Stimulated activated CD4-positive, alpha-beta T cell treated with anti-CD3 and anti-CD28 coated beads, TNF-alpha, amount 100 ng/mL, for 48 hours (primary cell): ENCODE measurements around the gene UBTD2.
A peak's percentile ranks its signal among the peaks of the same experiment; 100 is the strongest.
"Not testable (repeated sequence)": the region's sequence is repeated elsewhere in the genome, so short reads cannot be mapped to it uniquely, and the experiment has no call there.

Experiments used
- DNase-seq, 3 donors: peaks; one replicate each; pipeline ENCODE4 v3.0.0-alpha.2; 2020; ENCODE audit warnings: low read depth in 3 of 3

UBTD2 gene

GRCh38 chr5:172283020-172283861 is at the start of gene UBTD2:
UBTD2 (minus strand) TSS chr5:172283764; CDS start chr5:172283665, 99 bp downstream.
- DNase-seq: peak; percentile 49 to 72 (median 50)

DNA sequence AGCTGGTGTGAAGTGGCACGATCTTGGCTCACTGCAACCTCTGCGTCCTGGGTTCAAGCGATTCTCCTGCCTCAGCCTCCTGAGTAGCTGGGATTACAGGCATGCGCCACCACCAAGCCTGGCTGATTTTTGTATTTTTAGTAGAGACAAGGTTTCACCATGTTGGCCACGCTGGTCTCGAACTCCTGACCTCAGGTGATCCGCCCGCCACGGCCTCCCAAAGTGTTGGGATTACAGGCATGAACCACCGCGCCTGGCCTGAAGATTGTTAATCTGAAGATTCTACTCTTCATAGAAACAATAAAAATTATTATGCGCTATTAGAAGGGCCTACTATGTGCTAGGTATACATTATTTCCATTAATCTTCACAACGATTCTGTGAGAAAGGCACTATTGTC is 43.3 kb upstream of the UBTD2 start:
- not testable (repeated sequence) for DNase-seq

DNA sequence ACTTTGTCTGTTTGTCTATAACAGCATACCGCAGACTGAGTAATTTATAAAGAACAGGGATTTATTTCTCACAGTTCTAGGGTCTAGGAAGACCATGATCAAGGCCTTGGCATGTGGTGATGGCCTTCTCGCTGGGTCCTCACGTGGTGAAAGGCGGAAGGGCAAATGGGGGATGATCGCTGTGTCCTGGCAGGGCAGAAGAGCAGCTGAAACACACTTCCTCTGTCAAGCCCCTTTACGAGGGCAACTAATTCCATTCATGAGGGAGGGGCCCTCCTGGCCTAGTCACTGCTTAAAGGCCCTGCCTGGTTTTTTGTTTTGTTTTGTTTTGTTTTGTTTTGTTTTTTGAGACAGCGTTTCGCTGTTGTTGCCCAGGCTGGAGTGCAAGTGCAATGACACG is 41.9 kb upstream of the UBTD2 start:
- DNase-seq: no peak

GRCh38 chr5:172322028-172322965 is 38.7 kb upstream of the UBTD2 start:
- DNase-seq: no peak

GRCh38 chr5:172321593-172321992 is 38.0 kb upstream of the UBTD2 start:
- DNase-seq: no peak

DNA sequence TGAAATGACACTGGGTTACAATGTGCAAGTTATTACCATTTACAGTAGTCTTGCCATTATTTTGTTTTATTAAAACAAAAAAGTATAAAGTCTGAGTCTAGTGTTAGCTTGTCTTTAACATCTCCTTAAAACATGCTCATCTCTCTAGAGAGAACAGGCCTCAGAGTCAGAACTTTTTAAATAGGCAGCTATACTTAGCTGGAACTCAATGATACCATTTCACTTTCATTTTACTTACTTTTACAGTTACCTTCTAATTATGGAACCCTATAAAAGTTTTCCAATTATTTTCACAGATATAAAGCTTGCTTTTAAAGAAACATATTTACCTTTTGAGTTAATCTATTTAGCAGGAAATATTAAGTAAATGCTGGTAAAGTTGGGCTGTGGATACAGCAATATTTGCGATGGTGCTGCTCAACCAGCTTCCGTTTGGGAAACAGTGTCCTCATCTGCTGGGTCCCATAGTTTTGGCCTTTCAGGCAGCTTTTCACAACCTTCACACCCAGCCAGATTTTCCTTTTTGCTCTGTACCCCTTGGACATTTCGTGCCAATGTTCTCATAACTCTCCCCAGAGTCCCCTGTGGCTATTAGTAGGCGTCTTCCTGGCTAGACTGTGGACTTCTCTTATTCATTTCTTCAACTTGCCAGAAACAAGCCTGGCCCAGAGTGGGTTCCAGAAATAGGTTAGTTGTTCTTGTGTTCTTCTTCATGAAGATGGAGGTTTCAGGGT is 36.3 kb upstream of the UBTD2 start:
- DNase-seq: no peak

DNA sequence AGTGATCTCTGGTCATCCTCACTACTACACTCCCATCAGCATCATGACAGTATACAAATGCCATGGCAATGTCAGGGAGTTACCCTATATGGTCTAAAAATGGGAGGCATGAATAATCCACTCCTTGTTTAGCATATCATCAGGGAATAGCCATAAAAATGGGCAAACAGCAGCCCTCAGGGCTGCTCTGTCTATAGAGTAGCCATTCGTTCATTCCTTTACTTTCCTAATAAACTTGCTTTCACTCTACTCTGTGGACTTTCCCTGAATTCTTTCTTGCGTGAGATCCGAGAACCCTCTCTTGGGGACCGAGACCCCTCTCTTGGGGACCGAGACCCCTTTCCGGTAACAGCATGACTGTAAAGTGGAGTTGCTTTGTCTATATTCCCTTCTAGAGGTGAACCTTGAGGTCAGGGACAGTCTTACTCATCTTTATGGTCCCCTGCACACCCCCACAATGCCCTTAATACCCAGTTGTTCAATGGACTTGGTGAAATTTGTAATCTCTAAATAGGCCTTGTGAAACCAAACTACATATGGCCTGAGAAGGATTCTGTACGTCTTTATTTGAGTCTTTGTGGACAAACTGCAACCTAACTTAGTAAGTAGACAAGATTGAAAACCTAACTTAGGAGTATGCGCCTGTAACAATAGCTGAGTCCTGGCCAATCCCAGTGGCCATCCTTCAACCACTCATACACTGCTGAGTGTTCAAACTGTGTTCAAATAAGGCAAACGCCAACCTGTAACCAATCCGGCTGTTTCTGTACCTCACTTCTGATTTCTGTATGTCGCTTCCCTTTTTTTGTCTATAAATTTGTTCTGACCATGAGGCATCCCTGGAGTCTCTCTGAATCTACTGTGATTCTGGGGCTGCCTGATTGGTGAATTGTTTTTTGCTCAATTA is 32.3 kb upstream of the UBTD2 start:
- no peak for DNase-seq

DNA sequence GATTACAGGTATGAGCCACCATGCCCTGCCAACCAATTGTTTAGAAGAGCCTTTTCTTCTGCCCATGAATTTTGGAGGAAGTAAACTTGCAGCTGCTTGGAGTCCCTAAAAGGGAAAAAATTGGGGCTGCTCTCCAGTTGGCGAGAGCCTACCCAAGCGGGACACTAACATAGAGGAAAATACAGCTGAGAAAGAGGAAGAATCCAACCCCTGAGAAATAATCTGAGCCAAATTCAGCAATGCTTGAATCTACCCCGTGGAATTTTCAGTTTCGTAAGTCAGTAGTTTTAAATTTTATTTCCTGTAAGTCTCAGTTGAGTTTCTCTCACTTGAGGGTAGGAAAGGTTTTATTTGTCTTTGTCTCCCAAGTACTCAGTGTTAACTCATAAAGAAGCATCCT is 30.4 kb upstream of the UBTD2 start:
- DNase-seq: no peak

- DNase-seq: no peak
Measured at GRCh38 chr5:172312286-172312685, 28.7 kb upstream of the UBTD2 start.

DNA sequence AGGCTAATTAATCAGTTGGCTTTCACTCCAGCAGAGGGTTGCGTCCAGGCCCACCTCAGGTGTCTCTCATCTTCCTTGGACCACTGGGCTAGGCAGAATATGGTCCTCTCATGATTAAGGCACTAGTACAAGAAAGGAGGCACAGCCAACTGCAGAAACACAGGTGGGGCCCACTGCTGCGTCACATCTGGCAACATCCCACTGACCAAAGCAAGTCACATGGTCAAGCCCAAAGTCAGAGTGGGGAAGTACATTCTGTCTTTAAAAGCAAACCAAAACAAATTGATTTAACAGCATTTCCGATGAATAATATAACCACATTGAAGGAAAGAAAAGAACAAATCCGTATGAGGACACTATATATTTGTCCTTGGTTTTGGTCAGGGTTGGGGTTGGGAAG is 28.0 kb upstream of the UBTD2 start:
- DNase-seq: no peak

GRCh38 chr5:172311026-172311425 is 27.5 kb upstream of the UBTD2 start:
- no peak for DNase-seq

- DNase-seq: no peak
Measured at GRCh38 chr5:172305380-172305779, 21.8 kb upstream of the UBTD2 start.

GRCh38 chr5:172303572-172304335 is 20.2 kb upstream of the UBTD2 start:
- no peak for DNase-seq

DNA sequence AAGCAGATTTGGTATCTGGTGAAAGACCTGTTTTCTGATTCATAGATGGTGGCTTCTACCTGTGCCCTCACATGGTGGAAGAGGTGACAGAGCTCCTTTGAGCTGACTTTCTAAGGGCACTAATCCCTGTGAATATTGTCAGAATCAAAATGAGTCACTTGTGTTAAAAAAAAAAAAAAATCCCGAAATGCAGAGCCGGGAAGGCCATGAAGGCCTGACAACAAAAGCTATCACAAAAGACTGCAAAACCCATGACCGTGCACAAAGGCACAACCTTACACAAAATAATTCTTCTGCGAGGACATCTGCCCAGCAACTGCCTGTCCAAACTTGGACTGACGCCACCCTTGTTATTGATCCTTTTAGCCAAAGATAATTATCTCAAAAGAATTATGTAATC is 19.6 kb upstream of the UBTD2 start:
- no peak for DNase-seq

- DNase-seq: no peak
Measured at GRCh38 chr5:172302047-172302710, 18.6 kb upstream of the UBTD2 start.

DNA sequence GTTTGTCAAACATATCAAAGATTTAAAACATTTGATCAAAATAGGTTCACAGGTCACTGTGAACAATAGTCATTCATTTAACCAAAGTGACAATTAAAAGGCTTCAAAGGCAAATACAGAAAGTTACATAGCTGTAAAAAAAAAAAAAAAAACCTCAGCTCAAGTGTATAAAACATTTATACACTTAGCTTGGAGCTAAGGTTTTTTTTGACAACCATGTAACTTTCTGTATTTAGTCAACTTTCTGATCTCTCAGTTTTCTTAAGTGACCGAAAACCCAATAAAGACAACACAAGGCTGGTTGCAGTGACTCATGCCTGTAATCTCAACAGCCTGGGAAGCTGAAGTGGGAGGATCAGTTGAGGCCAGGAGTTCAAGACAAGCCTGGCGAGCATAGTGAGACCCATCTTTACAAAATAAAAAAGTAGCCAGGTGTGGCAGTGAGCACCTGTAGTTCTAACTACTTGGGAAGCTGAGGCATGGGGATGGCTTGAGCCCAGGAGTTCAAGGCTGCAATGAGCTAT is 16.4 kb upstream of the UBTD2 start:
- DNase-seq: no peak

GRCh38 chr5:172294831-172295230 is 11.3 kb upstream of the UBTD2 start:
- DNase-seq: no peak

- DNase-seq: no peak
Measured at GRCh38 chr5:172293745-172294342, 10.3 kb upstream of the UBTD2 start.
